Glutamatergic neuron (in vitro differentiated cells): ENCODE results near the gene INTS11. TPM values are rescaled to one million over a fixed set of nuclear protein-coding genes. Genes with fewer than 3 reads are reported as not detected.
A peak's percentile ranks its signal among the peaks of the same experiment; 100 is the strongest.

Experiments used
- DNase-seq: peaks from one replicate; pipeline ENCODE4 v3.0.0; 2022
- H3K27ac Mint-ChIP-seq: one replicate; pipeline ENCODE4 v1.8.0; 2020; ENCODE audit warnings: mild to moderate bottlenecking, mixed read lengths, inconsistent platforms; ENCODE audit not compliant: unreplicated experiment
- H3K27me3 Mint-ChIP-seq: one replicate; pipeline ENCODE4 v1.8.0; 2020; ENCODE audit warnings: mild to moderate bottlenecking, moderate library complexity, mixed read lengths, inconsistent platforms; ENCODE audit not compliant: unreplicated experiment
- H3K36me3 Mint-ChIP-seq: one replicate; pipeline ENCODE4 v1.8.0; 2020; ENCODE audit warnings: mild to moderate bottlenecking, mixed read lengths, inconsistent platforms; ENCODE audit not compliant: unreplicated experiment
- H3K4me1 Mint-ChIP-seq: one replicate; pipeline ENCODE4 v1.8.0; 2020; ENCODE audit warnings: mild to moderate bottlenecking, low read depth, mixed read lengths, inconsistent platforms; ENCODE audit not compliant: unreplicated experiment
- H3K4me3 Mint-ChIP-seq: one replicate; pipeline ENCODE4 v1.8.0; 2020; ENCODE audit warnings: mild to moderate bottlenecking, mixed read lengths, inconsistent platforms; ENCODE audit not compliant: unreplicated experiment
- H3K9me3 Mint-ChIP-seq: one replicate; pipeline ENCODE4 v1.8.0; 2020; ENCODE audit warnings: mild to moderate bottlenecking, moderate library complexity, mixed read lengths, inconsistent platforms; ENCODE audit not compliant: unreplicated experiment
- CTCF ChIP-seq: fragments of 200-600 bp; sonication (generic); IDR thresholded peaks from one replicate; pipeline ENCODE4 v1.5.0; 2021; ENCODE audit not compliant: partially characterized antibody, unreplicated experiment
- total RNA-seq: library from RNA; stranded (reverse); fragmentation: NEBNext Ultra II Directional; extraction: Animal tissue kit (Norgen Biotek cat#: 25700); gene quantifications from one replicate; pipeline ENCODE4 v1.2.1, GENCODE V29; 2021; ENCODE audit not compliant: unreplicated experiment

Gene INTS11
- total RNA-seq, 1 donor from 2014 or later: 147 TPM

DNA sequence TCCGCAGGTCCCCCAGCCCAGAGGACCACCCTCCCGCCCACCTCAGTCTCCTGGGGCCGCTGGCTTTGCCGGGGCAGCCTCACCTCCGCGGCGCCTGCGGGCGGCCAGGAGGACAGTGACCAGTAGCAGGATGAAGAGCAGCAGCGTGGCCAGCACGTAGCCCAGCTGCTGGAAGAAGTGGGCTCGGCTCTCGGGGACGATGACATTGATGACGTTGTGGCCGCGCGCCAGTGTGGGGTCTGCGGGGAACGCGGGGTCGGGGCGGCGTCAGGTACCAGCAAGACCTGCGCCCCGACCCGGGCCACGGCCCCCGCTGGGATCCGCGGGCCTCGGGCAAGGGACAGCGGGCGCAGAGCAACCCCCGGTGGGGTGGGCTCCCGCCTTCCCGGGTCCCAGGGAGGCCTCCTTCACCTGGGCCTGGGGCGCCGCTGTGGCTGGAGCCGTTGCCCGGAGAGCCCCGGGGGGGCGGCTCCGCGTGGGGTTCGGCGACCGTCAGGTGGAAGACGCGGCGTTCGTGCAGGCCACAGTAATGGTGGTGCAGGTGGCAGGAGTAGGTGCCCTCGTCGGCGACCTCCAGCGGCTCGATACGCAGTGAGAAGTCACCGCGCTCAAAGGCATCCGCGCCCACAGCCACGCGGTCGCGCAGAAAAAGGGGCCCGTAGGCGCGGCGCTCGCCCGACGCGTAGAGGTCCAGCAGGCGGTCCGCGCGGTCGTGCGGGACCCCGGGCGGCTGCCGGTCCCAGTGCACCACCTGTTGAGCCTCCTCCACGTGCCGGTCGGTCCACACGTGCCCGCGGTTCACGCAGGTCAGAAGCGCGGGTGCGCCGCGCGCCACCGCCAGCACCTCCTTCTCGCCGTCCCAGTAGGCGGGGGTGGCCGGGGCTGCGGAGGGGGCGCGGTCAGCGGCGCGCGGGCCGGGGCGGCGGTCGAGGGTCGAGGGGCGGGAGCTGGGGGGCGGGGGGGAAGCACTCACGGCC, 30.1 kb upstream of the INTS11 start:
- no peak for TF ChIP-seq CTCF
- DNase-seq: peak; percentile 56
- Mint-ChIP-seq H3K4me1 (peaks cover 11% of the 10 kb centered on the region), H3K9me3 (peaks cover 3% of the 10 kb centered on the region), H3K36me3 (no peaks in the 10 kb centered on the region), H3K4me3 (no peak overlapping the region), H3K27ac (no peak overlapping the region), H3K27me3 (peaks cover 12% of the 10 kb centered on the region)

DNA sequence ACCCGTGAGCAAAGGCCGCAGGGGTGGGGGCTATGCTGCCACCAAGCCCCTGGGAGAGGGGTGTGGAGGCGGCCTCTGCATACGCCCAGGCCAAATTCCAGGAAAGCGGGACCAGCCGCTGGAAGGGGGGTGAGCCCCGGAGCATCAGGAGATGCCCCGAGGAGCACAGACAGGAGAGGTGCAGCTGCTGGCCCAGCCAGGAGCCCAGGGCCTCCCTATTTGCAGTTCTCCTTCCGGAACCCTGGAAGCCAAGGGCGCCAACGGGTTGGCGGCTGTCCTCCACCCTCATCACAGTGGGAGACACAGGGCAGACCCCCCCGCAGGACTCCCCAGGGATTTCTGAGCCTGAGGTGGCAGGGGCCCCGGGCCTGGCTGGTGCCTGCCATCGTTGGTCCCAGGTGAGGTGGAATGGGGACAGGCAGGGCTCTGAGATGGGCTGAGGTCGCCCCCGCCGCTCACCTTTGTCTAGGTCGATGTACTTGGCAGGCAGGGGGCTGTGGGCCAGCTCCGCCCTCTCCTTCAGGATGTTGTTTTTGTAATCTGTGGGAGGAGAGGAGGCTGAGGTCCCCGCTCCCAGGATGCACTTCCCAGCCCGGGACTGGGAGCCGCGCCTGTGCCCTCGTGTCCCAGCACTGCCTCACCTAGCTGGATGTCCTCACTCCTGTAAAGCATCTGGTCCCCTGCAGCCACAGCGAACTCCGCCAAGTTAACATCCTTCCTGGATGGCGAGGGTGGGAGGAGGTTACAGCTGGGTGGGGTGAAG, 29.1 kb upstream of the INTS11 start:
- H3K27ac Mint-ChIP-seq: no peak overlapping the region
- DNase-seq: peak; percentile 37
- H3K36me3 Mint-ChIP-seq: no peaks in the 10 kb centered on the region
- TF ChIP-seq CTCF: no peak
- H3K27me3 Mint-ChIP-seq: peaks cover 12% of the 10 kb centered on the region
- peaks cover 9% of the 10 kb centered on the region for H3K4me1 Mint-ChIP-seq
- peaks cover 3% of the 10 kb centered on the region for H3K9me3 Mint-ChIP-seq
- H3K4me3 Mint-ChIP-seq: no peak overlapping the region

- peak; percentile 20 for DNase-seq
- no peak for TF ChIP-seq CTCF
- peak overlapping the region; percentile 63 for H3K4me3 Mint-ChIP-seq
- H3K27ac Mint-ChIP-seq: no peak overlapping the region
- peaks cover 12% of the 10 kb centered on the region for H3K27me3 Mint-ChIP-seq
- H3K9me3 Mint-ChIP-seq: peaks cover 3% of the 10 kb centered on the region
- no peaks in the 10 kb centered on the region for H3K36me3 Mint-ChIP-seq
- H3K4me1 Mint-ChIP-seq: peaks cover 9% of the 10 kb centered on the region
These were observed 28.4 kb upstream of the INTS11 start for GRCh38 chr1:1352786-1353388.

DNA sequence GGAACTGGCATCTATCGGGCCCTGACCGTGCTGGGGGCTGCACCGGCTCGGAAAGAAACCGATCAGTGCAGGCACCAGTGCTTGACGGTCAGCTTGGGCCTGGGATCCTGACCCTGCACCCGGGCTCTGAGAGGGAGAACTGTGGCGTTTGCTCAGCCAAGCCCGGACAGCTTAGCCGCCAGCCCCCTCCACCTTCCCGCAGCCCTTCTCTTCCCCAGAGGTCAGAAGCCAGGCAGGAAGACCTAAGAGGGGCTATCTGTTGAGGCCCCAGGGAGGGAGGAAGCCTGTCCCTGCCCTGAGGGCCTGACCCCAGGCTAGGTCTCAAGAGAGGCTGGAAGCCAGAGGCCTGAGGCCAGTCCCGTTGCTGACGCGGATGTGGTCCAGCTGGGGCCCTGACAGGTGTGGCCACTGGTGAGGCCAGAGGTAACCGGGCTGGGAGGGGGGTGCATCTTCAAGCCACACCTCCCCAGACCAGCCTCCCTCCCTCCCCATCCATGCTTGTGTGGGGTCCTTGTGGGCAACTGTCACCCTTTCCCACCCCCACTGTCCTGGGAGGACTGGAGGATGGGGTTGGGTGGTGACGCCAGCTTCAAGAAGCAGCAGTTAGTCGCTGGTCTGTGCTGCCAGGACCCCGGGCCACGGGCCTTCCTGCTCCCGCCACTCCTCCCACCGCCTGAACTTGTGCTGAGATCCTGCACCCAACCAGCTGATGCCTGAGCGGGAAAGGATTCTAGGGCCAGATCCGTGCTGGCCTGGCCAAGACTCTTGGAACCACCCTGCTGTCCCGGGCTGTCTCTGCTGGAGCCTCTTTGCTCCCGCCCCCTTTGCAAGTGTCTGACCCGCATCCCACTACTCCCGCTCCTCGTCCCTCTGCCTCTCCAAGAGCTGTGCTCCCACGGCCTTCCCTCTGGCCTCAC, 27.3 kb upstream of the INTS11 start:
- Mint-ChIP-seq H3K27me3 (peaks cover 11% of the 10 kb centered on the region), H3K4me1 (peaks cover 15% of the 10 kb centered on the region), H3K36me3 (no peaks in the 10 kb centered on the region), H3K27ac (peak overlapping the region; percentile 75), H3K9me3 (peaks cover 3% of the 10 kb centered on the region), H3K4me3 (peak overlapping the region; percentile 81)
- DNase-seq: peak; percentile 64
- TF ChIP-seq CTCF: no peak
